Measurements from ENCODE around the gene RAB7B.
"Not testable (repeated sequence)": the region's sequence is repeated elsewhere in the genome, so short reads cannot be mapped to it uniquely, and the experiment has no call there.

Gene RAB7B

DNA sequence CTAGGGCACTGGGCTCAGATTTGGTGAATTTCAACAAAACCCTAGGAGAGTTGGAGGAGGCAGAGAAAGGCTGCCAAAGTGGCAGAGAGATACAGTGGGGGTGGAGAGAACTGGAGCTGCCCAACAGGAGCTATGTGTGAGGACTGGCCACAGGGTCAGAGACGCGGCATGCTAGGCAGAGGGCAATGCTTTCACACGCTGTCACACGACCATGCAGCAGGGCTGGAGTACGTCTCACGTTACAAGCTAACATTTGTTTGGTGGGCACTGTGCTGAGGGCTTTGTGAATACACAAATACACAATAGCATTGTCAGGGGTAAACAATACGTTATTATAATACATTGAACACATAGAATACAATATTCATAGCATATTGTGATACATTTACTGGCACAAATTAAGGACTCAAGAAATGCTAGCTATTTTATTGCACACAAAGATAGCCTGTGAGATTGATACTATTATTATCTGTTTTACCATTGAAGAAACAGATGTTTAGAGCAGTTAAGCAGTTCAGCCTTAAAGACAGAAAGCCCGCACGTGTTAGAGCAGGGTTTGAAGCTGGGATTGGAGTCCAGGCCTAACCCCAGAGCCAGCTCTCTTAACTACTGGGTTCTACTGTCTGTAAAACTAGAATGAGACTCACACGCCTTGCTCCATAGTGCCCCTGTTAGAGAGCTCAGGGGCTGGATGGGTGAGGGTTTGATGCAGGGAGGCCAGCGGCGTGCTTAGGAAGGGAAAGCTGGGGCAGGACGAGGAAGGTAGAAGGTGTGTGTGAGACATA, 4.5 kb downstream of the RAB7B start:
- peak in 43 of 56 donors; percentile 23 to 86 (median 64) for DNase-seq

DNA sequence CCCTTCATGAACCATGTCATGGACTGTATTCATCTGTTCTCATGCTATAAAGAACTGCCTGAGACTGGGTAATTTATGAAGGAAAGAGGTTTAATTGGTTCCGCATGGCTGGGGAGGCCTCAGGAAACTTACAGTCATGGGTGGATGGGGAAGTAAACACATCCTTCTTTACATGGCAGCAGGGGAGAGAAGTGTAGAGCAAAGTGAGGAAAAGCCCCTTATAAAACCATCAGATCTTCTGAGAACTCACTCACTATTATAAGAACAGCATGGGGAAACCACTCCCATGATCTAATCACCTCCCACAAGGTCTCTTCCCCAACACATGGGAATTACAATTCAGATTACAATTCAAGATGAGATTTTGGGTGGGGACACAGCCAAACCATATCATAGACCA, 6.6 kb downstream of the RAB7B start:
- DNase-seq = not testable (repeated sequence)

DNA sequence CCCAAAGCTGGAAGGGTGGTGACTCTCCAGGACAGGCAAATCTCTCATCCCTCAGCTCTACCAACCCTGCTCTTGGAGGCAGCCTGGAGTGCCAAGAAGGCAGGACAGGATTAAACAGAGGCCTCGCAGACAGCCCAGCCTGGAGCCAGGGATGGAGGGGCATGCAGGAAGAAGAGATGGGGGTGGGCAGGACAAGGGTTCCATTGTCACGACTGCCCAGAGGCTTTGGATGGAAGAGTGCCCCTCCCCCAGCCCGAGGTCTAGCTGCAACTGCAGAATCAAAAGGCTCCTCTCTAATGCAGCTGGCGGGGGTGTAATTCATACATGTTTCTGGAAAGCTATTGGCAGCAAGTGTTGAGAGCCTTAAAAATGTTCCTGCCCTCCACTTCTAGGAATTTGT, 8.8 kb downstream of the RAB7B start:
- peak in 55 of 56 donors; percentile 27 to 97 (median 86) for DNase-seq

DNA sequence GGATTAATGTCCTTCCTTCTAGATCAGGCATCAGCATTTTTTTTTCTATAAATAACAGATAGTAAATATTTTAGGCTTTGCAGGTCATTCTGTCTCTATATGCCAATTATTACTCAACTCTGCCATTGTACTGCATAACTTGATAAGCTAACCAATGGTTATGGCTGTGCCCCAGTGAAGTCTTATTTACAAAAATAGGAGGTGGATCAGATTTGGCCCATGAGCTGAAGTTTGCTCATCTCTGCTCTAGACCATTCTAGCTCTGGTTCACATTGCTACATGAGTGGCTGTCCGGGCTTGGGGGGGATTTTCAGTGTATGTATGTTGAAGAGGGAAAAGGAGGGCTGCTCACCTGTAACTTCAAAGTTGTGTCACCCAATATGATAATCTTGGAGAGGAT, 10.1 kb downstream of the RAB7B start:
- no peak for DNase-seq

DNA sequence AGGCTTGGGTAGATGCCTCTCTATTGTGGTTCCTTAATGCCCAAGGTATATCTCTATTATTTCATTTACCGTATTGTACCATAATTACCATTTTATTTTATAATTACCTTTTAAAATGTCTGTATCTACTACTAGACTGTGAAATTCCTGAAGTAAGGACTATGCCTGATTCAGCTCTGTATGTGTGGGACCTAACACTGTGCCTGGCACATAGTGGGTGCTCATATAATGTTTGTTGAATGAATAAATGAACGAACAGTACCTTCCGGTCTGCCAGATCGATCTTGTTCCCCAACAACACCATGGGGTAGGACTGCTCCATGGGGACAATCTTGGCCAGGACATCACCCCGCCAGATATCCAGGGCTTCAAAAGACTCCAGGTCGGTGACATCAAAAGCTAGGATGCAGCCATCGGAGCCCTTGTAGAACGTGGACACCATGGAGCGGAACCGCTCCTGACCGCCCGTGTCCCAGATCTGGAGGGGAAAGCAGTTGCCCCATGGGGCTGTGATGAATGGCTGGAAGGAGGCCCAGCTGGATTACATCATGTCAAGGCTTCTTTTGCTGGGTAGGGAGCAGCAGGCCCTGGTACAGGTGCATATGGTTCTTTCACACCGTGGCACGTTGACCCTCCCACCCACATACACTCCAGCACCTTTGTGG, 10.8 kb downstream of the RAB7B start:
- no peak for DNase-seq

DNA sequence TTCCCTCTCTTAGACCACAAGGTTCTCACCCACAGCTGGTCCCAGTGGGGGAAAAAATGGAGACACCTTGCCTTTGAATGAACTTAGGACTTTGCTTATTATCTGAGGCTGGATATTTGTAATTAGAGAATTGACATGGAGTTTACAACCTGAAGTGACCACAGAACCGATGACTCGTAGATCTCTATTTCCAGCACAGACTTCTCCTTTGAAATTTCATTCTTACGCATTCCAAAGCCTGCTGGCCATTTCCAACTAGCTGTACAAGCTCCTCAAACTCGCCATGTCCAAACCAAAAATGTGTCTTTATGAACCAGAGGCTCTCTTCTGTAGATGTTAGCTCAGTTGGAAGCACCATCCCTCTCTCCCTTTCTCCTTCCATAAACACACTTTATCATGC, 12.0 kb downstream of the RAB7B start:
- no peak for DNase-seq

DNA sequence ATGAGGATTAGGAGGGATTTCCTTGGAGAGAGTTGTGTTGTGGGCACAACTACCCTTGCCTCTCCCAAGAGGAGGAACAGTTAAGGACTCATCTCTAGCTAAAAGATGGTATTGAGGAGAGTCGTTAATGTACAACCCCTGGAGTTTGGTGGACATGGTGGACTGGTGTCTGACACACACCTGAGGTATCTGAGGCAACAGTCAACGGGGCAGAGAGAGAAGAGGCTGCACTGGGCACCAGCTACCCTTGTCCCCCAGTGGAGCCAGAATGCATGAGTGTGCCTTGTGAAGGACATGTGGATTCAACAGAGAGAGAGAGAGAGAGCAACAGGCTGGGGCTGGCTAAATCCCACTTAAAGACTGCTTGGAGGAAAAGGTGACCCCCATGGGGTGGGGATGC, 13.0 kb downstream of the RAB7B start:
- DNase-seq = no peak

DNA sequence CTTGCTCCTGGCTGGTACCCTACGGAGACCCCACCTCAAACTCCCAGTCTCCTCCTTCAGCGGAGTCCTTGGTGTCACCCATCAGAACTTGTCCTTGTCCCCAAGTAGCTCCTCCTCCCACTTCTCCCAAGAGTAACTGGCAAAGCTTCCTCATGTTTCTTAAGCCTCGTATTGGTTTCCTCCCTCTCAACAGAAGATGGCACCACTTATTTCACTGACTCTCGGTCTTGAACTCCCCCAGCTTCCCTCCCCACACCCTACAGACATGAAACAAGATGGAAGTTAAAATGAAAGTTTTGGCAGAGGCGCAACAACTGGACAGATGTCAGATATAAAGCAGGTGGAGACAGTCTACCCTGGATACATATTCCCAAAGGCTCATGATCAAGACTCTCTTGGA, 13.4 kb downstream of the RAB7B start:
- no peak for DNase-seq

DNA sequence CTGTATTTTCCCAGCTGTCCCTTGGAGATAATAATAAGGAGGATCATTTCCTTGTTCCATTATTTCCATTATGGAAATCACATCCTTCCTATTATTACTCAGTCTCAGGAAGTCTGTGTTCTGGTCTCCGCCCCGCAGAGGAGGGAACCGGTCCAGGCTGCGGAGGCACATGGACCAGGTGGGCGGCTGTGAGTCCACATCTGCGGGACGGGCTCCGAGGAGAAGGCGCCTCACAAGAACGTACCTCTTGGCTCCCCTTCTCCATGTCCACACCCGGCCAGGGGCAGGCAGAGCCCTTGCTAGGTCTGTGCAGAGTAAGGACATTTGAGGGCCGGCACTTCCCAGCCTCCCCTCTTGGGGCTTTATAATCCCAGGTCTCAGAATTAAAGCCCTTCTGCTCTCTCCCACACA, 14.6 kb downstream of the RAB7B start:
- DNase-seq = no peak

DNA sequence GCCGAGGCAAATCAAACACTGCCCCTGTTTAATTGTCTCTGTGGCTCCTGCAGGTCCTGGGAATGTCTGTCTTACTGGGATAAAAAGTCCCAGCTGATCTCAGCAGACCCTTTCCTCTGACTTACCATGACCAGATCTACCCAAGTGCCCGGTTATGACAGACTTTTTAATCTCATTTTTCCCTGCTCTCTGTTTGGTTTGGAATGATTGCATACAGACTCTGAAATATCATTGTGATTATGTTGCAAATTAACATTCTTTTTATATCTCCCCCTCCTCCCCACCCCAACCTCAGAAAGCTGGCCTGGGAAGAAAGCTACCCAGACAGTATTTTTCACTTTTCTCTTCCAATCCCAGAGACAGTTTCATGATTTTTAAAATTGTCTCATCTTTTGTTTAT, 16.3 kb downstream of the RAB7B start:
- DNase-seq = no peak

DNA sequence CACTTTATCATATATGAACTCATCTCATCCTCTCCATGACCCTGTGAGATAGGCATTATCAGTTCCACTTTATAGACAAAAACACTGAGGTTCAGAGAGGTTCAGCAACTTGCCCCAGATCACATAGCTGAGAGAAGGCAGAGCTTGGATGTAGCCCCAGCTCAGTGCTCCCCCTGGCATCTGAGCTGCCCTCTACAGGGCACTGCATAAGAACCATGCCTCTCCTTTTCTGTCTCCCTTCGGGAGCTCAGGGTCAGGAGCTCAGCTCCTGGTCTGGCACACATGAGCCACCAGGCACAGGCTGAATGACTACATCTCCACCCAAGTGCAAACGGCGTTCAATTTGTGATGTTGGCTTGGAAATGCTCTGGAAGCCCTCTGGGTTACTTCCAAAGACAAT, 16.9 kb downstream of the RAB7B start:
- no peak for DNase-seq

DNA sequence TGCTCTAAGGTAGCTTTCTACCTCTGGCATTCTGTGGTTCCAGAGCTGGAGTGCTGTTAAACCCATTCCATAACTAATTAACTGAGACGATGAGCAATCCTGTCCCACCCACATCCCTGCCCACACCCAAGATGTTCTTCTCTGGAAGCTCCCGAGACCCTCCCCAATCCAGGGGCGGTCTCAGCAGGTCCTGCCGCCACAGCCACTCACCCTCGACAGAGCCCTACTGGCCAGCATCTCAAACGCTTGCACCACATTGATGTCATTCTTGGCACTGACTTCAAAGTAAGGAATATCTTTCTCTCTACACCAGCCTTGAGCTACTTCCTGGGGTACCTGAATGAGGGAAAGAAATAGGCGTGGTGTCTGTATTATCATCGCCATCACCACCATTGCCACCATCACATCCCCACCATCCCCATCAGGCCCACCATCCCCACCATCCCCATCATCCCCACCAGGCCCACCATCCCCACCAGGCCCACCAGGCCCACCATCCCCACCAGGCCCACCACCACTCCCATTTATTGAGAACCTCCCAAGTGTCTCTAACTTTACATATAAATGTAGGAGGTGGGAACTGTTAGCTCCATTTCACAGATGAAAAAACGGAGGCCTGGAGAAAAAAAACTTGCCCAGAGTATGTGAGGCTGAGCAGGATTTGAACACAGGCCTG, 17.7 kb downstream of the RAB7B start:
- DNase-seq = no peak

DNA sequence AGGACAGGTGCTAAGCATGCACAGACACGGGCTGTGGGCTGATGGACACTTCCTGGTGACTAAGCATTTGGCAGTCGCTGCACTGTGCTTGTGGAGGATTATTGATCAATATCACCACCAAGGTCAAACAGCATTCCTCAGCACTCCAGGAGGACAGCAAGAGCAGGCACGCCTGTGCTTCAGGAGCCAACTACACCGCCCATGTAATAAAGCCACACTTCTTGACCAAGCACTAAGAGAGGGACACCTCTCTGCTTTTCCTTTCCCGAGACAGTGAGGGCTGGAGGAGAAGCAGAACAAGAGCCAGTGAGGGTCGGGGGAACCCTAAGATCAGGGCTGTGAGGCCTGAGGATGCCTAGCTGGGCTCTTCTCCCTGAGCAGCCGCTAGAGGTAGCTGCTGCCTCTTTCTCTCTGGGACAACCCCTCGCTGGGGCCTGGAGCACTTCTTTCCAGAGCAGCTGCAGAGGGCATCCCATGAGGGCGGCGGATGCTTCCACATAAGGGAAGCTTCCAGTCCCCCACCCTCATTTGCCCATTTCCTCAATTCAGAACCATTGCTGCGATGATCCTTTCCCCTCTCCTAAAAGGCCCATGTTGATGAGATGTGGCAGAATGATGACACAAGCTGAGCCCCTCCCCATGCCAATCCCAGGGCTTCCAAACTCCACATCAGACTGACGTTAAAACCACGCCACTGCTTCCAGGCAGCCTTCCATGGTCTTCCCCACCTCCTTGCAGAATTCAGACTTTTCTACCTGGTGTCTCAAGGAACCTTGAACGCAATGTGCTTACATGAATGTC, 19.1 kb downstream of the RAB7B start:
- peak in 46 of 56 donors; percentile 21 to 83 (median 62) for DNase-seq

DNA sequence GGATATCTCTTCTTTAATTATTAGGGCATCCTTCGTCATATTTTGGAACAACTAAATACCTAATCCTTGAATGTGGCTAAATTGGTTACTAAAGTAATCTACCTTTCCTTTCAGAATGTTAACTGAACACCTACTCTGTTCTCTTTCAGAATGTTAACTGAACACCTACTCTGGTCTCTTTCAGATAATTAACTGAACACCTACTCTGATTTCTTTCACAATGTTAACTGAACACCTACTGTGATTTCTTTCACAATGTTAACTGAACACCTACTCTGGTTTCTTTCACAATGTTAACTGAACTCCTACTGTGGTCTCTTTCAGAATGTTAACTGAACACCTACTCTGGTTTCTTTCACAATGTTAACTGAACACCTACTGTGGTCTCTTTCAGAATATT, 21.9 kb downstream of the RAB7B start:
- DNase-seq = no peak

DNA sequence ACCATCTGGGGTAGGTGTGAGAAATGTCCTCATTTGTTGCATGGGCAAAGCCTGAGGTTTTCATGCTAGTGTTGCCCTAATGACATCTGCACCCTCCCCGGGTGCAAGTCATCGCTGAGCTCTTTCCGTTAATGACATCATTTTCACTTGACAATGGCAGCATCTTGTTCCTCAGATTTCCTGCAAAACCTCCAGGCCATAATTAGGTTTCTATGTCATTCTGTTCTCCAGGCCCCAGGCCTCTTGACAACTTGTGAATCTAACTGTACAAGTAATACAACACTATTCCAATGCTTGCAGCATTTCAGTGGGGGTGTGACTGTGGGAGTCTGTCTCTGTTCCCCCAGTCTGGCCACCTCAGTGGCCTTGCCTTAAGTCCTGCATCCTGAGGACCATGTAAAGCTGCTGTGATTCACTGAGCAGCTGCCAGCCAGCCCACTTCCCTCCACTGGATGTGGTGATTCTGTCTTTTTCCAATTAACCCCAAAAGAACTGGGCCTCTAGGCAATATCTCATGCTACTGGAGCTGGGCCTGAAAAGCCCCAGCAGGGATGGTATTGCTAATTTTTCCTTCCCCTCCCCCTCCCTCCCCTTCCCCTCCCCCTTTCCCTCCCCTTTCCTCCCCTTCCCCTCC, 22.8 kb downstream of the RAB7B start:
- DNase-seq = no peak

DNA sequence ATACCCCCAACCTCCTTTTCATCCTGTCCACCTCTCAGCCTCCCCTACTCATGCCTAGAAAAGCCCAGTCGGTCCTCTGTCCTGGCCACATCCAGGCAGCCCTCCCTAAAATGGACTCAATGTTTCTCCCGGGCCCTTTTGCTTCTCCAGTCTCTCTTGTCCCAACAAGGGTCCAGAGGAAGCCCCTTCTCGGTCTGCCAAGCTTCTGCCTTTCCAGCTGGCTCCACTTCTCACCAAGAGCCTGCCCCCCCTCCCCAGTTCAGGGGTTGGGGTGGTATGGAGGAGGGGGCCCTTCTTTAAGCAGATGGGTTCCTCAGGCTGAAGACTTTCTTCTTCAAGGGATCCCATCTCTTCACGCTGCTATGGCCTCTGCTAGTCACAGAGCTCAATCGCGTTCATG, 23.9 kb downstream of the RAB7B start:
- DNase-seq = no peak

DNA sequence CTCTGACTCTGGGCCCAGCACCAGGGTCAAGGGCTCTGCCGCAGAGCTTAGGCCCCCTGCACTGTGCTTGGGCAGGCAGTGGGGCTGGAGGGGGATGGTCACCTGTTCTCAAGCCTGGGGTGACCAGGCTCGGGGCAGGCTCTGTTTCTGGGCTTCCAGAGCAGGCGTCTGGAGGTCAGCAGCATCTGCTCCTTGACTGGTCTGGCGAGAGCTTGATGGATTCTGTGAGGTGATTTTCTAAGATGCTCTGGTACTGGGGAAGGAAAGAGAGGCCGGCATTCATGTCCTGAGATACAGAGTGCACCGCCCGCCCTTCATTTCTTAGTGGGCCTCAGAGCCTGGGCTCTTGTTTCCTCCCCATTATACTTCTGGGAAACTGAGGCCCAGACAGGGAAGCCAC, 24.5 kb downstream of the RAB7B start:
- no peak for DNase-seq

DNA sequence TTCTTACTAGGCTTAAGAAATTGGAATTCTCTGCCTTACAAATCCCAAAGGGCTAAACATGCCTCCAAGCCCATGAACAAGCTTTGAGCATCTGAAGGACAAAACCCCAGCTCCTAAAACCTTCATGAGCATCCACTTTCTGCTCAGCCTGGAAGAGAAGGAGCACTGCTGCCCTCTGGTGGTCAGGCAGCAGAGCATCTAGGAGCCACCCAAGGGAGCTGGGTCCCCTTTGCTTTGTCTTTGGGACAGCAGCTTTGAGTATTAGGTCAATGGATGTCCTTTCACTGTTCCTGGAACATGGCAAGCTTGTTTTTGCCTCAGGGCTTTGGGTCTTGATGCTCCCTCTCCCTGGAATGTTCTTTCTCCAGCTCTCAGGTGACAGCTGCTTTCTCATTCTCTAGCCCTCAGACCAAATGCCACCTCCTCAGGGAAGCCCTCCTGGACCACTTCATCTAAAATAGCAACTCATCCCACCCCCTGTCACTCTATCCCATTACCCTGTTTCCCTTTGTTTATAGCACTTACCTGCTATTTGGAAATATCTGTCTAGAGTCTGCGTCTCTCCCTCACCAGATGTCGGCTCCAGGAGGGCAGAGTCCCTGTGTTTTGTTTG, 25.7 kb downstream of the RAB7B start:
- peak in 53 of 56 donors; percentile 21 to 81 (median 60) for DNase-seq

DNA sequence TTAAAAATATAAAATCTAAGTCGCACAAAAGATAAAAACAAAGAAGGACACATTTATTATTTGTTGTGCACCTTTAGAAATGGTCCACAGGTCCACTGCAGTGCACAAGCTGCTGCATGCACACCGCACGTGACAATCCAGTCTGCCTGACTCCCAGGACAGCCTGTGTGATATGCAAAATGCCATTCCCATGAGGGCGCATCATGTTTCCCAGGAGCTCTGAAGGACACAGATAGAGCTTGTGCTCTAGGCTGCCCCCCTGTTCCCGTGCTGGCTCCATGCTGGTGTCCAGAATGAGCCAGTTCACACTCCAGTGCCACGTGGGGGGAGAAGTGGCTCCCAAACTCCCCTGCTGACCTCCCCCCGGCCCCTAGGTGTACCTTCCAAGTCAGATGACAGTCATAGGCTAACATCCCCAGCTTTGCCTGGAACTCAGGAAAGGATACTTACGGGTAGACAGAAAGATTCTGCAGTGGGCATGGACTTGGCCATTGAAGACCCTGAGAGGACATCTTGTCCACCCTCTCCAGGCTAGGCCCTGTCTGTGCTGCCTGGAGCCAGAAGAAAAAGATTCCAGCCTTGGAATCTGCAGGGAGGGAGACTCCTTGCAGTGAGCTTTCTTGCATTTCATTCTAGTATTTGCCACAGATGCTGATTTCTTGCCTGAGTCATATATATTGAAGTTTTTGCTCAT, 26.3 kb downstream of the RAB7B start:
- peak in 23 of 56 donors; percentile 16 to 63 (median 37) for DNase-seq

DNA sequence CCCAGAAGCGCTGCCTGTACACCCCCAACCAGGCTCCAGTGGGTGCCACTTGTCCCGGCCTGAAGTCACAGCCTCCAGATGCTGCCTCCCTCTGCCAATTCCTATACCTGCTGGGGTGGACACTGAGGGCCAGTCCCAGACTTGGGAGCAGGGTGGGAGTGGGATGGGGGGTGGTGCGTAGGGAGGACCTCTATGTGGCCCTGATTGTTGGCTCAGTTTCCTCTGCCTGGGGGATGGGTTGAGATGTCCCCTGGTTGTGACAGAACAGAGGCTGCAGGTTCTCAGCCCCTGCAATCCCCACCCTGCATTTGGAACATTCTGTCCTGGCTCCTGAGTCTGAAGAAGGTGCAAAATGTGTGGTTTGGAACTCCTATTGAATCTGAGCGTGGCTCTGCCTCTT, 27.2 kb downstream of the RAB7B start:
- DNase-seq = no peak

Data from amygdala (tissue), 56 donors.